Stimulated activated naive CD4-positive, alpha-beta T cell (primary cell): ENCODE data around the gene MTHFSD.

ENCODE experiments used
- DNase-seq, 6 experiments: peaks; one replicate each; lab custom pipeline; 2025; lab: John Stamatoyannopoulos, UW

The MTHFSD gene

GRCh38 chr16:86584071-86584685 lies 29.1 kb upstream of the MTHFSD start:
- DNase-seq, result no peak

DNA sequence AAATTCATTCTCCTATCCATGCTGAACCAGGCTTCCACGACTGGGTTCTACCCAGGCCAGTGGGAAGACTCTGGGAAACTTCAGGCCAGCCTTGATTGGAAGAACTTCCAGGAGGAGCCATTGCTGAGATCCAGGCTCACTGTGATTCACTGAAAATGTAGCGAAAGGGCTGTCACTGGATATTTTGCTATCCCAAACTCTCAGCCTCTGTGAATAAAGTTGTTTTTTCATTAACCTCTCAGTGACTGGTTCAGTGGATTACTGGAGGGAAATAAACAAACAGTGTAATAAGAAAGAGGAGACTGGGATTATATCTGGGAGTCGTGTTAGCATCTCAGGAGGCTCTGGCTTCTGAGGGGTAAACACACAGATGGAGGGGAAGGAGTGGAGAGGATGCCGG lies 26.4 kb upstream of the MTHFSD start:
- no peak for DNase-seq

GRCh38 chr16:86580791-86581170 lies 25.7 kb upstream of the MTHFSD start:
- no peak for DNase-seq

- no peak for DNase-seq
Observed at GRCh38 chr16:86580063-86580790, 25.2 kb upstream of the MTHFSD start.

DNA sequence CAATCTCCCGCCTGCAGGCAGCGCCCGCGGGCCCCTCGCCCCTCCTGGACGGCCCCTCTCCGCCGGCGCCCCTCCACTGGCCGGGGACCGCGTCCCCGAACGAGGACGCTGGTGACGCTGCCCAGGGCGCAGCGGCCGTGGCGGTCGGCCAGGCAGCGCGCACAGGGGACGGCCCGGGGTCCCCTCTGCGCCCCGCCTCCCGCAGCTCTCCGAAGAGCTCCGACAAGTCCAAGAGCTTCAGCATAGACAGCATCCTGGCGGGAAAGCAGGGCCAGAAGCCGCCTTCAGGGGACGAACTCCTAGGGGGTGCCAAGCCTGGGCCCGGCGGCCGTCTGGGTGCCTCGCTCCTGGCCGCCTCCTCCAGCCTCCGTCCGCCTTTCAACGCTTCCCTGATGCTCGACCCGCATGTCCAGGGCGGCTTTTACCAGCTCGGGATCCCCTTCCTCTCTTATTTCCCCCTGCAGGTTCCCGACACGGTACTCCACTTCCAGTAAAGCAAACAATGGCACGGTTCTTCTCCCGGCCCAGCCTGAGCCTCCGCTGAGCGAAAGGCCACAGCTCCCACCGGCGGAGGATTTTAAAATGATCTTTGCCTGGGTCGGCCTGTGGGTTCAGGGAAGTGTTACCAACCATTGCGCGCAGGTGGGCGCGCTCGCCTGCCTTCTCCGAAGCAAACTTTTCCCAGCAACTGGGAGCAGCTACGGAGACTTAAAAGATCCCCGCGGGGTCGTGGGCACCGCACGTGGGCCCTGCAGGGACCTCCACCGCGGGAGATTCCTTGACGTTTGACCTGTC lies 24.4 kb upstream of the MTHFSD start:
- no peak for DNase-seq

- DNase-seq, result no peak
Observed at GRCh38 chr16:86578611-86579267, 23.7 kb upstream of the MTHFSD start.

DNA sequence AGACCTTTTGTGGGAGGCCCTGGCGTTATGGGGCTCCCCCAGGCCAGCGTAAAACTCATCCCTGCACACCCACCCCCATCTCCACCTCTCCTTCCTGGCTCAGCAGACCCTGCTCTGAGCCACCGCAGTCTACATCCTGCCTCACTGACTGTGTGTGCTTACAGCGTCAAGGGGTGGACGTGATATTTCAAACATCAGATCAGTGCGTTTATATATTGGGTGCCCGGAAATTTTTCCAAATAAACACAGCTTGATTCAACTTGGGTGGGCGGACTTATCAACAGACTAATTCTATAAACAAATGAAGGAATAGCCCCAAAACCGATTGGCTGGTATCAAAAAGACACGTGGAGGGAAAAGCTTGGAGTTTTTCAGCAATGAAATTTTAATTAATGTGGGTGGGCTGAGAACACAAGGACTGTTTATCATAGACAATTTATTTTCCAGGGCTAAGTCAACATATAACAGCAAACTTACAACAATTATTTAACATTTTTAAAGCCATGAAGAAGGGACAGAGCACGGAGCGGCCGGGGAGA lies 23.1 kb upstream of the MTHFSD start, which contains the start of gene FOXL1:
Gene FOXL1 (plus strand): TSS at position 489 of the 539 bp plus-strand sequence. CDS start 175 bp downstream, outside the sequence.
- DNase-seq, result no peak

GRCh38 chr16:86577314-86577971 lies 22.4 kb upstream of the MTHFSD start:
- no peak for DNase-seq

DNA sequence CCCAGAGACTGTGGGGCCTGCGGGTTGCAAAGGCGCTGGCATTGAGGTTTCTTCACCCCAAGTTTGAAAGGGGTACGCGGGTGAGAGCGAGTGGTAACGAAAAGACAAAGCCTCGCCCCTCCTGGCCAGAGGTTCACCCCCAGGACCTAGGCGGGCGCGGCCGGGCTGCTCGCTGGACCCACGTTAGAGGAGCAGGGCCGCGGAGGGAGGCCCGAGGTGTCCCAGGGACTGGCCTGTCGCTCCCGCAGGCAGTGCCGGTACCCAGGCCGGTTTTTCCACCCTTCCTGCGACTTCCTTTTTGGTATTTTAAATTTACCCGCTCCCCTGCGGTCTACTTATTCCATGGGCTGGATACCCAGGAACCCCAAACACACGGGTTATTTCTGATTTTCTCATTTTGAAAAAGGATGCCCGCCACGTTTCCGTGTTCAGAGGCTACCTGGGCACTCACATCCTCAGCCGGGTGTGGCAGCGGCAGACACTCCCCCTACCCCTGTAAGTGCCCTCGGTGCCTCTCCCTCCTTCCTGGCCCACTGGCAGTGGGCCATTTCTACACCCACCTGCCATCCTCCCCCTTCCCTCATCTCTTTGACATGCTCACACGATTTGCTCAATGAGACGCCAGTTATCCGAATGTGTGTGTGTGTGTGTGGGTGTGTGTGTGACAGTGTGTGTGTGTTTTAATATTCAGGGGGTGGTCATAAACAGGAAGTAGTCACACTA lies 21.7 kb upstream of the MTHFSD start:
- no peak for DNase-seq

GRCh38 chr16:86575754-86576557 lies 20.9 kb upstream of the MTHFSD start:
- DNase-seq, result peak in 4 of 6 experiments; percentile 11 to 35 (median 23)

DNA sequence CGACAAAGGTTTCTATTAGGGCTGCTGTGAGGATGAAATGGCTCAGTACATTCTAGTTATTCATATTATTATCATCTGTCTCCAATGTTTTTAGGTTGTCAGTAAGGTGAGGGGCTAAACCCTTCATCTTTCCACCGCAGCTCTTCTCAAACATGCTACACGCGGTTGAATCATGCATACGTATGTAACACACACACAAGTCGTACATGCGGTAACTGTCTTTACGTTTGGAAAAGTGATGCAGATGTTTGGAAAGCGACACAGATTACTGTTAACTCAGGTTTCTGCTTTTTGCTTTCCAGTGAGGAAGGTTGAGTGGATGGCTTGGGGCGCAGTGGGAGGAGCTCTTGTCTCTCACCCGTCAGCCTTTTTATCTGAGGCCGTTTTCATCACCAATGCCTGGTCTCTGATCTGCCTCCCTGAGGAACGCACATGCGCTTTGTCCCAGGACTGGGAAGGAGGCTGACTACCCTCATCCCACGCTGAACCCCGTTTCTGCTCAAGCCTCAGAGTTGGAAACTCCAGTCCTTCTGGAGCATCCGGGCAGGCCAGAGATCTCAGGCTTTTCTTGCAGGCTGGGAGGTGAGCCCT lies 20.2 kb upstream of the MTHFSD start:
- DNase-seq, result no peak

GRCh38 chr16:86574646-86575045 lies 19.6 kb upstream of the MTHFSD start:
- no peak for DNase-seq

DNA sequence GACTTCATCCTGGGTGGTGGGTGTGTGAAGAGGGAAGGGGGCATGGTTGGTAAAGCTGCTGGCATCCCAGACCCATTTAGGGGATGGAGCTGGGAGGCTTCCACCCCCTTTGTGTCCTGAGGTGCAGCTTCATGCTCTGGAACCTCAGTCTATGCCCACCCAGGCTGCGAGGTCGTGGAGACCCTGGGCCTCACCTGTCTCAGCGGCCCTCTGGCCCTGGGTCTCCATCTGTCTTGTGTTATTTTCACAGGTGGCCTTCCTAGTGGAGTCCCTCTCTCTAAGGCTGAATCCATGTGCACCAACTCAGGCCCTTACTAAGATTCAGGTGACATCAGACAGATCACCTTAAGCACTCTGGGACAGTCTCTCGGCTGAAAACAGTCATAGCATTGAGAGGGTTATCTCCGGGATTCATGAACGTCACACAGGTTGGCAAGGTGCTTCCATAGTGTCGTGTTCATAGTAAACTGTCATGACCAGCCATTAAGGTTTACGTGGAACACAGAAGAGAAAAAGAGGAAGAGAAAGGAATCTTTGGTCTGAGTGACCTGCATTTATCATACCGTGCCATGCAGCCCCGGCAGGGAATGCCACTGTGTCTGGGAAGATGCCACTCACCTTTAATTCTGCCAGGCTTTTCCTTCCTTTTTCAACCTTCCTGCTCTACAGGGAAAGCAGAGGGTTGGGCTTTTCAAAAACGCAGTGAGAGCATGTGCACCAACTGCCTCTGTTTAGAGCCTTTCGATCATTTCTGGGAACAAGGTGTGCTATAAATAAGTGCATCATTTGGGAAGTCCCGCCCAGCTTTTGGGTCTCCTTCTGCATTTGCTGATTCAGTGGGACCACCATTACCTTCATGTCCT lies 18.8 kb upstream of the MTHFSD start:
- DNase-seq, result no peak

DNA sequence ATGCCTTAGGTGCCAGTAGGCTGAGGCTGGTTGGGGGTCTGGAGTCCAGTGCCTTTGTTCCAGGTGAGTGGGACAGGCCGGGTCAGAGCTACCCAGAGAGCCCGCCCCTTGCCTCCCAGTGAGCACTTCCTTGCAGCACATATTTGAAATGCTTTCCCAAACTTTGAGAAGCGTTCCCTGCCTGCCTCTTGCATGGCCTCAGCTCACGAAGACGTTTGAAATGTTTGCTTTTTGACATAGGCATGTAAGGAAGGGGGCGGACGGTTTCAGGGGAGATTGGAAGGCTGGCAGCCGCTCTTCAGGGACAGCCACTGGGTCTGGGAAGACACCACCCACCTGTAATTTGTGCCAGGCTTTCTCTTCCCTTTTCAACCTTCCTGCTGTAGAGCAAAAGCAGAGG lies 18.2 kb upstream of the MTHFSD start:
- DNase-seq, result no peak

DNA sequence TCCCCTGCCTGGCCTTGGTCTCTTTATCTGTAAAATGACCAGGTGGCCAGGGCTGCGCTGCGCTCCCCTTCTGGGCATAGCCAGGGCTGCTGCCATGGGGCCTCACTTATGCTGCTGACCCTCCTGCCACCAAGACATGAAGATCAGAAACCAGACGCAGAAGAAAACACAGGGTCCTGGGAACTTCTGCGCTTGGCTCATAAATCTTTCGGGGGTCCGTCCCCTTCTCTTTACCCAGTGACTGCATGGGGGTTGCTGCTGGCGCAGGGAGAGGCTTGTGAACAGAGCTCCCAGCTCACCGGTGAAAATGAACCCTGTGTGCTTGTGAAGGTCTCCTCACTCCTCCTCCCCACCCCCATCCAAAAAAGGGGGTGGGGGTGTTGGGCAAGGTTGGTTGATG lies 17.6 kb upstream of the MTHFSD start:
- DNase-seq, result no peak

DNA sequence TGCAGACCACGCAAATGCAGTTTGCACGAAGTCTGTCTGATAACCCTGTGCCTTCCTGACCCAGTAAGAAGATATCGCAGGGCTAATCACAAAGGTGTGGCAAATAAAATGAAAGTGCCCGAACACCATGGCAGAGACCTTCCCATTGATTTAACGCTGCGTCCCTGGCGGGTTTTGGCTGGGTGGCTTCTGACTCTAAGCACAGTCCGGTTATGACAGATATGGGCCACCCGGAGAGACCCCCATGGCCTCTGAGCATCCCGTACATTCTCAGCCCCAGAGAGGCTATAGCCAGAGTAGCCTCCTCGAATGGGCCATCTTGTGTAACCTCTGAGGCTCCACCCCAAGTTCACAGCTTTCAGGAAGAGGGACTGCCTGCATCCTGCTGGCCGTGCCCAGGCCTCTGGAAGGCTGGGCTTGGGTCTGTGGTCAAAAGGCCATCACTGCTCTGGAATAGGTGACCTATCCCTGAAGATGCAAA lies 17.0 kb upstream of the MTHFSD start:
- no peak for DNase-seq

DNA sequence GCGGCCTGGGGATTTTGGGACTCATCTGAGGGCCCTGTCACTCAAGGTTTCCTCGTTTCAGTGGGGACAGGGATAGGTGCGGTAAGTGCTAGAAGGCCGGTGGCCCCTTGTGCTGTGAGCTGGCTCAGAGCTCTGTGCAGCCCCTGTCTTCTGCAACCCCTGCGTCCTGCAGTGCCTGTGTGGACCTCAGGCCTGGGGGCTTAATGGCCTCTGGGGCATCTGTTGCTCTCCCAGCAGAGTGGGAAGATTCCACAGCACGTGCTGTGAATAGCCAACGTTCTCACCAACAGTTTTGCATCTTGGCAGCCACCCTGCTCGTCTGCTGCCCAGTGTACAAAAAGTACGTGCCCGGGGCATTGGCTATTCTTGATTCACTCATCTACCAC lies 16.5 kb upstream of the MTHFSD start:
- DNase-seq, result no peak
